DMS79 (cell line): ENCODE data around the gene RRP9.
"Not testable (repeated sequence)": the region's sequence is repeated elsewhere in the genome, so short reads cannot be mapped to it uniquely, and the experiment has no call there.

ENCODE experiments used
- DNase-seq: peaks from one replicate; lab custom pipeline; 2025; lab: John Stamatoyannopoulos, UW

Gene RRP9

DNA sequence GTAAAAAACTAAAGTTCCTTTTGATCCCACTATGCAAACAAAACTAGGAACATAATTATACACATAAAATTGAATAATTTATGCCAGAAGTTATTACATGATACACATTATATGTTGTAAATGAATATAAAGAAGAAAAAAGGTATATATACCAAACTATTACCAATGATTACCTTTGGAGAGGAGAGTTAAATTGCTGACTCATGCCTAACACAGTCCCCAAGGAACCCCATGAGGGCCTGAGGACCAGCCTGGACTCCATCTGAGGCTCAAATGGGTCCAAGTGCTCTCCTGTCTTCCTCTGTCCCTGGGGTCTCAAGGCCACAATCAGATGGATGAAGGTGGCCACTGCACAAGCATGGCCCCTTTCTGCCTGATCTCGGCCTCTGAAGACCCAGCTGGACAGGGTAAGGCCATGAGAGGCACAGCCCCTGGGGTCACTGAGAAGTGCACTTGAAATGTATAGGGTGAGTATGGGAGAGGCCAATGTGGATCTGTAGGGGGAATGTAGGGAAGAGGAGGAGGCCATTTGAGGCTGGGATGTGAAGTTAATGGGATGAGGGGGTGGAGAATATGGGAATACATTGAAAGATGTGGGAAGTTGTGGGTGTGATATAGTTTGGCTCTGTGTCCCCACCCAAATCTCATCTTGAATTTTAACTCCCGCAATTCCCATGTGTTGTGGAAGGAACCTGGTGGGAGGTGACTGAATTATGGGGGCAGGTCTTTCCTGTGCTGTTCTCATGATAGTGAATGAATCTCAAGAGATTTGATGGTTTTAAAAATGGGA, 37.5 kb downstream of the RRP9 start:
- no peak for DNase-seq

DNA sequence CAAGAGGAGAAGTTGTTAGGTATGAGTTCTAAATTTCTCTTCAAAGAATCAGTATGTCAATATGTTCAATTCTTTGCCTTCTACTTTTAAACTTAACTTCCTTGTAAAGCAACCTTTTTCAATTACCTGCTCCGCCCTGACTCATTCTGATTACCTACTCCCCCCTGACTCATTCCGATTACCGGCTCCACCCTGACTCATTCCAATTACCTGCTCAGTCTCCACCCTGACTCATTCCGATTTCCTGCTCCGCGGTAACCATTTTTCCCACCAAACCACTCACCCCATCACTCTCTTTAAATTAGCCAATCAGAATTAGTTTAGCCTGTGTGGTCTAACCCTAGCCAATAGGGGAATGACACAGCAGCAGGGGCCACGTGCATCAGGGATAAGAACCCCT, 39.3 kb downstream of the RRP9 start:
- DNase-seq, result not testable (repeated sequence)

DNA sequence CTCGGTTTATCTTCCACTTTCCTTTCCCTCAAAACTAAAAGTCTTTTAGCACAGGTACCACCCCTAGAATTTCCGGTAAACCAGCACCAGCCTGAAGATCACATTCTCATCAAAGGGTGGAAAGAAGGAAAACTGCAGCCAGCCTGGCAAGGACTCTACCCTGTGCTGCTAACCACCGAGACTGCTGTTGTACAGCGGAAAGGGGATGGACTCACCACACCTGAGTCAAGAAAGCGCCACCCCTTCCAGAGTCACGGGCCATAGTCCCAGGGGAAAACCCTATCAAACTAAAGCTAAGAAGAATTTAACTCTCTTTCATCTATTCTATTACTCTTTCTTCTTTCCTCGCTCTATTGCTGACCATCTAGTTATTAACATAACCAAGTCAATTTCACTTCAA, 41.7 kb downstream of the RRP9 start:
- not testable (repeated sequence) for DNase-seq

GRCh38 chr3:51897391-51897790, 44.3 kb downstream of the RRP9 start:
- DNase-seq, result no peak

DNA sequence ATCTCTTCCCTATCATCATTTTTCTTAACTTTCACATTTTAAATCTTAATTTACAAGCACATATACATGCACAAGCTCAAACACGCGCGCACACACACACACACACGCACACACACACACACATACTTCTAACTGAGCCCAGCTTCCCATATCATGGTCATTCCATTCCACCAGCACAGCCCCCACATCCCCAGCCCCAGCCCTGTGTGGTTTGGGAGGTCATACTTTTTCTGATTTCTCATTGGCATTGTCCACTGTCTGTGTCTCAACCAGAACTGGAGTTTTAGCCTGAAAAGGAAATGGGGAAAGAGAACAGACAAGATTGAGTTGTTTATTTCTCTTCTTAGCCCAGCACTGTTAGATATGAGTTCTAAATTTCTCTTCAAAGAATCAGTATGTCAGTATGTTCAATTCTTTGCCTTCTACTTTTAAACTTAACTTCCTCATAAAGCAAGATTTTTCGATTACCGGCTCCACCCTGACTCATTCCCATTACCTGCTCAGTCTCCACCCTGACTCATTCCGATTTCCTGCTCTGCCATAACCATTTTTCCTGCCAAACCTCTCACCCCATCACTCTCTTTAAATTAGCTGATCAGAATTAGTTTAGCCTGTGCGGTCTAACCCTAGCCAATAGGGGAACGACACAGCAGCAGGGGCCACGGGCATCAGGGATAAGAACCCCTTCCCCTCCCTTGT, 44.9 kb downstream of the RRP9 start:
- DNase-seq, result no peak

- no peak for DNase-seq
Measured at GRCh38 chr3:51894939-51895338, 46.8 kb downstream of the RRP9 start.

- DNase-seq, result no peak
Measured at GRCh38 chr3:51894391-51894790, 47.3 kb downstream of the RRP9 start.

DNA sequence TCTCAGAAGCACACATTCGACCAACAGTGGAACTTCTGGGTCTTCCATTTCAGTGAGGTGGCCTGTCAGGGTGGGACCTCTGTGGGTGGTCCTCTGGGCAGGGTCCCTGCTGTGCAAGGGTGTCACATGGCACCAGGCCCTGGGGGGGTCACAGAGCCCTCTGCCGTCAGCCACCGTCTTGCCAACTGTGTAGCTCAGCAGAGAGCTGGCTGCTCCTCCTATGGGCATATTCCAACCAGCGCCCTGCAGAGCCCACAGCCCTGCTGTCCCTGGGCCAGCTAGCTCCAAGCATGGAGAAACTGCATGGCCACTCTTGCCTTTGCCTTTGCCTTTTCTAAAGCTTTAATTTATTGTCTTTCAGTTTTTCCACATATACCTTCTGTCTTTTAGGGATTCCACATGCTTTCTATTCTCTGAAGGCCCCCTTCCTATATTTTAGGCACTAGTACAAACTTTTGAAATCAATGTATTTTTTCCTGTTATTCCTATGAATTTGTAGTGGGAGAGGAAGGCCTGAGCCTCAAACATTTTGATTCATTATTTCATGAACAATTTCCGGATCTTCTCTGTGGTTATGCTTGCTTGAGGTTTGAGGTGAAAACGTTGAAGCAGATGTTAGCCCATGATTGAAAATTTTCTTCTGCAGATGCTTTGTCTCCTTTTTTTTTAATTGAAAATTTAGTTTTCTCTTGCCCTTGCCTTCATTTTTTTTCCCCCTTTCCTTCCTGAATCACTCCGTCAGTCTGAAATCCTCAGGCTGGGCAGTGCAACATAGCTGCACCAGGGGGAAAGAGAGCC, 50.3 kb downstream of the RRP9 start:
- DNase-seq, result no peak

DNA sequence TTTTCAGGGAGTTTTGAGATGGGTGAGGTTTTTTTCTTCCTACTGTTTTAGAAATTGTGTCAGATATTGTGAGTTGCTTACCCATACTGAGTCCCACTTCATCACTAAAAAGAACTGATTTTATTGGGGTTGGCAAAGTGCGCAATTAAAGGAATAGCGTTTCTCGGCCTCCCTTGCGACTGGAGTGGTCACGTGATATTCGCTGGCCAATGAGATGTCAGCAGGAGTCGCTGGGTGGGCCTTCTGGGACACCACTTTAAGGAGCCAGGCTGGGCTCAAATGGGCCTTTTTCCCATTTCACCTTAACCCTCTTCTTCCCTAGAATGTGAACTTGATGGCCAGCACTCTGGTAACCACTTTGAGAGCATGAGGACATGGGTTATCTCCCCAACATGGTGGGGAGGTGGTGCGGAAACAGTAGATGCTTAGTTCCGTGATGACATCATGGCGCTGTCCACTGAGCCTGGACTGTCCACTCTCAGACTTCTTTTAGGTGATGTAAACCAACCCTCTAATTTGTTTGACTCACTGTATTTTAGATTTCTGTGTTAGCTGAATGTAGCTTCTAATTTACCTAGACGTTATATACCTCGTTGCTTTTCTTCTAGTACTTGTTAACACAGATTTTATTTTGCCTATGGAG, 53.1 kb downstream of the RRP9 start:
- no peak for DNase-seq

DNA sequence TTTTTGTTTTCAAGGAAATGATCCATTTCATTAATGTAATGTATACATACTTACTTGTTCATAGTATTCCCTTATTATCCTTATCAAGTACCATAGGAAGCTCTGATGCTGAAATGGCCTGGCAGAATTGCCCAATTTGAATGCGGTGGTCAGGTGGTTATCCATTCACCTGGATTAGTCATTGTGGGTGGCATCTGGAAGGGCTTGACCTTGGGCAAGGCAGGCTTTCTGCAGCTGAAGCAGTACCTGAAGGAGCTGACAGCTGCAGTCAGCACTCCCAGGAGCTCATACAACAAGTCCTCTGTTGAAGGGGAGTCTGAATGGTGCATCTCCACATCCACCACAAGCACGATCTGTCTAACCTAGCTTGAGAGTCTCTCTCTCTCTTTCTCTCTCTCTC, 54.1 kb downstream of the RRP9 start:
- no peak for DNase-seq

GRCh38 chr3:51886447-51886846, 55.3 kb downstream of the RRP9 start:
- DNase-seq, result no peak
